HEK293T (cell line): ENCODE measurements around the gene IRF2BPL.
A peak's percentile ranks its signal among the peaks of the same experiment; 100 is the strongest.

Source experiments
- ARNT ChIP-seq: fragments of 450-650 bp; IDR thresholded peaks from 2 replicates; pipeline ENCODE4 v1.6.1; 2017; ENCODE audit warnings: mild to moderate bottlenecking
- CTBP1 ChIP-seq: fragments of 450-650 bp; IDR thresholded peaks from 2 replicates; pipeline ENCODE4 v1.6.1; 2016; ENCODE audit warnings: borderline replicate concordance
- FOXA1 ChIP-seq: fragments of 450-650 bp; IDR thresholded peaks from 2 replicates; pipeline ENCODE4 v1.6.1; 2016; ENCODE audit warnings: mild to moderate bottlenecking
- FOXM1 ChIP-seq: fragments of 450-650 bp; IDR thresholded peaks from 2 replicates; pipeline ENCODE4 v1.6.1; 2017; ENCODE audit warnings: mild to moderate bottlenecking, borderline replicate concordance
- HDGF ChIP-seq: fragments of 450-650 bp; IDR thresholded peaks from 2 replicates; pipeline ENCODE4 v1.6.1; 2017; ENCODE audit warnings: antibody characterized with exemption, borderline replicate concordance
- L3MBTL2 ChIP-seq: fragments of 450-650 bp; conservative IDR thresholded peaks from 2 replicates; pipeline ENCODE4 v1.6.1; 2016; ENCODE audit warnings: mild to moderate bottlenecking
- LEF1 ChIP-seq: fragments of 450-650 bp; IDR thresholded peaks from 2 replicates; pipeline ENCODE4 v1.6.1; 2017; ENCODE audit warnings: mild to moderate bottlenecking, borderline replicate concordance
- NFRKB ChIP-seq: fragments of 450-650 bp; IDR thresholded peaks from 2 replicates; pipeline ENCODE4 v1.6.1; 2016; ENCODE audit warnings: mild to moderate bottlenecking, moderate library complexity
- PKNOX1 ChIP-seq: fragments of 450-650 bp; IDR thresholded peaks from 2 replicates; pipeline ENCODE4 v1.6.1; 2016
- SP1 ChIP-seq: fragments of 450-650 bp; IDR thresholded peaks from 2 replicates; pipeline ENCODE4 v1.6.1; 2017
- TARDBP ChIP-seq: fragments of 450-650 bp; IDR thresholded peaks from 2 replicates; pipeline ENCODE4 v1.6.1; 2016

GRCh38 chr14:77069551-77069950 is 41.0 kb upstream of the IRF2BPL start:
- TF ChIP-seq ARNT (no peak), NFRKB (no peak), TARDBP (no peak), L3MBTL2 (no peak), SP1 (no peak), PKNOX1 (0 out of 2 replicates have a peak, but pooled peaks have one; percentile 32), LEF1 (no peak), FOXM1 (no peak), CTBP1 (no peak), FOXA1 (no peak), HDGF (no peak)
